Stimulated activated CD4-positive, alpha-beta T cell treated with anti-CD3 and anti-CD28 coated beads, Interleukin-12 subunit alpha, Interleukin-12 subunit beta, amount 100 ng/mL, for 24 hours (primary cell): ENCODE data around the gene GFM1.

Experiments used
- DNase-seq, 2 experiments: peaks; one replicate each; pipeline ENCODE4 v3.0.0-alpha.2; 2020; ENCODE audit warnings: low read depth in 2 of 2

Gene GFM1

GRCh38 chr3:158644345-158644908 lies at the start of gene GFM1:
TSS of gene GFM1 (plus strand) at chr3:158644527. CDS start at chr3:158644635, 108 bp downstream.
- peak; percentile 78 to 81 for DNase-seq

- DNase-seq: no peak
Observed at GRCh38 chr3:158600787-158601186, 43.5 kb upstream of the GFM1 start.

- DNase-seq: no peak
Observed at GRCh38 chr3:158602227-158602626, 42.1 kb upstream of the GFM1 start.

GRCh38 chr3:158617982-158618875 lies 26.1 kb upstream of the GFM1 start:
- DNase-seq: no peak

GRCh38 chr3:158625881-158626280 lies 18.4 kb upstream of the GFM1 start:
- DNase-seq: no peak

GRCh38 chr3:158631981-158632380 lies 12.3 kb upstream of the GFM1 start:
- no peak for DNase-seq

GRCh38 chr3:158640646-158641045 lies 3.7 kb upstream of the GFM1 start:
- no peak for DNase-seq

GRCh38 chr3:158642005-158642404 lies 2.3 kb upstream of the GFM1 start:
- DNase-seq: no peak

- no peak for DNase-seq
Observed at GRCh38 chr3:158642474-158643210, 1.7 kb upstream of the GFM1 start.

- DNase-seq: no peak
Observed at GRCh38 chr3:158649791-158650190, 5.5 kb downstream of the GFM1 start.

- no peak for DNase-seq
Observed at GRCh38 chr3:158651192-158651591, 6.9 kb downstream of the GFM1 start.

- DNase-seq: no peak
Observed at GRCh38 chr3:158652463-158652862, 8.1 kb downstream of the GFM1 start.

- DNase-seq: no peak
Observed at GRCh38 chr3:158658889-158659288, 14.6 kb downstream of the GFM1 start.

GRCh38 chr3:158659454-158660237 lies 15.3 kb downstream of the GFM1 start:
- DNase-seq: peak in 1 of 2 experiments; percentile 26

- DNase-seq: no peak
Observed at GRCh38 chr3:158660711-158661110, 16.4 kb downstream of the GFM1 start.

GRCh38 chr3:158663246-158663645 lies 18.9 kb downstream of the GFM1 start:
- DNase-seq: no peak

- DNase-seq: no peak
Observed at GRCh38 chr3:158663832-158664231, 19.5 kb downstream of the GFM1 start.

- no peak for DNase-seq
Observed at GRCh38 chr3:158666416-158666815, 22.1 kb downstream of the GFM1 start.

GRCh38 chr3:158668506-158668905 lies 24.2 kb downstream of the GFM1 start:
- DNase-seq: no peak

- no peak for DNase-seq
Observed at GRCh38 chr3:158671821-158672214, 27.5 kb downstream of the GFM1 start.
